ENCODE measurements around the gene ZNF662.

DNA sequence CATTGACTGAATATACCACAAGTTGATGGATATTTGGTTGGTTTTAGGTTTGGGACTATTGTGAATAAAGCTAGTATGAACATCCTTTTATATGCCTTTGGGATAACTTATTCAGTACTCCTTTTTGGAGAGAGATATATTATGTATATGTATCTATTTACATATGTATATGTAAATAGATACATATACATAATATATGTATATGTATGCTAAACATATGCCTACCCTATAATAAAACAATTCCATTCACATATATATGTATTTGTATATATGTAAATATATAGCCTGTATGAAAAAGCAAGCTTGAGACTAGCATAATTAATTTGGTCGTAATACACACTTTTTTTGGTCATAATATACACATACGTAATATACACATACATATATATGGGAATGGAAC is 57.3 kb downstream of the ZNF662 start:
- TF ChIP-seq, protein P1, sequence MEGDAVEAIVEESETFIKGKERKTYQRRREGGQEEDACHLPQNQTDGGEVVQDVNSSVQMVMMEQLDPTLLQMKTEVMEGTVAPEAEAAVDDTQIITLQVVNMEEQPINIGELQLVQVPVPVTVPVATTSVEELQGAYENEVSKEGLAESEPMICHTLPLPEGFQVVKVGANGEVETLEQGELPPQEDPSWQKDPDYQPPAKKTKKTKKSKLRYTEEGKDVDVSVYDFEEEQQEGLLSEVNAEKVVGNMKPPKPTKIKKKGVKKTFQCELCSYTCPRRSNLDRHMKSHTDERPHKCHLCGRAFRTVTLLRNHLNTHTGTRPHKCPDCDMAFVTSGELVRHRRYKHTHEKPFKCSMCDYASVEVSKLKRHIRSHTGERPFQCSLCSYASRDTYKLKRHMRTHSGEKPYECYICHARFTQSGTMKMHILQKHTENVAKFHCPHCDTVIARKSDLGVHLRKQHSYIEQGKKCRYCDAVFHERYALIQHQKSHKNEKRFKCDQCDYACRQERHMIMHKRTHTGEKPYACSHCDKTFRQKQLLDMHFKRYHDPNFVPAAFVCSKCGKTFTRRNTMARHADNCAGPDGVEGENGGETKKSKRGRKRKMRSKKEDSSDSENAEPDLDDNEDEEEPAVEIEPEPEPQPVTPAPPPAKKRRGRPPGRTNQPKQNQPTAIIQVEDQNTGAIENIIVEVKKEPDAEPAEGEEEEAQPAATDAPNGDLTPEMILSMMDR (IDR thresholded peaks at IDR 0.05): no peak
- no peak for TF ChIP-seq ZNF423 (CRISPR knock-in tag; IDR thresholded peaks at IDR 0.05)
- TF ChIP-seq JUN (CRISPR knock-in tag; IDR thresholded peaks at IDR 0.05): no peak
- TF ChIP-seq ATF1 (CRISPR knock-in tag; IDR thresholded peaks at IDR 0.05): no peak
- TF ChIP-seq, protein P2, sequence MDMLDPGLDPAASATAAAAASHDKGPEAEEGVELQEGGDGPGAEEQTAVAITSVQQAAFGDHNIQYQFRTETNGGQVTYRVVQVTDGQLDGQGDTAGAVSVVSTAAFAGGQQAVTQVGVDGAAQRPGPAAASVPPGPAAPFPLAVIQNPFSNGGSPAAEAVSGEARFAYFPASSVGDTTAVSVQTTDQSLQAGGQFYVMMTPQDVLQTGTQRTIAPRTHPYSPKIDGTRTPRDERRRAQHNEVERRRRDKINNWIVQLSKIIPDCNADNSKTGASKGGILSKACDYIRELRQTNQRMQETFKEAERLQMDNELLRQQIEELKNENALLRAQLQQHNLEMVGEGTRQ (CRISPR knock-in tag; IDR thresholded peaks at IDR 0.05): no peak
- no peak for TF ChIP-seq TEAD4 (CRISPR knock-in tag; IDR thresholded peaks at IDR 0.05)
